Measurements from ENCODE around the gene BNC2.

Gene BNC2

GRCh38 chr9:16726029-16726428 lies 144.4 kb downstream of the BNC2 start:
- no peak for DNase-seq (ENCODE audit: low spot score)
- TF ChIP-seq CTCF (IDR thresholded peaks at IDR 0.05; ENCODE audit: borderline replicate concordance, control extremely low read depth, extremely low read depth, insufficient read depth, missing control alignments): no peak
- in situ Hi-C loops (cut with MboI; ENCODE audit: low sequenced_read_pairs, unreplicated experiment): no loop called here

- TF ChIP-seq CTCF (IDR thresholded peaks at IDR 0.05; ENCODE audit: borderline replicate concordance, control extremely low read depth, extremely low read depth, insufficient read depth, missing control alignments): no peak
- in situ Hi-C loops (cut with MboI; ENCODE audit: low sequenced_read_pairs, unreplicated experiment): no loop called here
- no peak for DNase-seq (ENCODE audit: low spot score)
Measured at GRCh38 chr9:16725066-16725465, 145.4 kb downstream of the BNC2 start.

GRCh38 chr9:16721972-16722371 lies 148.5 kb downstream of the BNC2 start:
- DNase-seq (ENCODE audit: low spot score): no peak
- in situ Hi-C loops (cut with MboI; ENCODE audit: low sequenced_read_pairs, unreplicated experiment): no loop called here
- TF ChIP-seq CTCF (IDR thresholded peaks at IDR 0.05; ENCODE audit: borderline replicate concordance, control extremely low read depth, extremely low read depth, insufficient read depth, missing control alignments): no peak

- in situ Hi-C loops (cut with MboI; ENCODE audit: low sequenced_read_pairs, unreplicated experiment): no loop called here
Measured at GRCh38 chr9:16720386-16720785, 150.1 kb downstream of the BNC2 start.

GRCh38 chr9:16719921-16720320 lies 150.5 kb downstream of the BNC2 start:
- in situ Hi-C loops (cut with MboI; ENCODE audit: low sequenced_read_pairs, unreplicated experiment): no loop called here
- DNase-seq (ENCODE audit: low spot score): no peak
- TF ChIP-seq CTCF (IDR thresholded peaks at IDR 0.05; ENCODE audit: borderline replicate concordance, control extremely low read depth, extremely low read depth, insufficient read depth, missing control alignments): no peak

More at GRCh38 chr9:16720386-16720785, 150.1 kb downstream of the BNC2 start:
- DNase-seq (ENCODE audit: low spot score): no peak
- no peak for TF ChIP-seq CTCF (IDR thresholded peaks at IDR 0.05; ENCODE audit: borderline replicate concordance, control extremely low read depth, extremely low read depth, insufficient read depth, missing control alignments)

GRCh38 chr9:16718952-16719351 lies 151.5 kb downstream of the BNC2 start:
- in situ Hi-C loops (cut with MboI; ENCODE audit: low sequenced_read_pairs, unreplicated experiment): no loop called here
- no peak for DNase-seq (ENCODE audit: low spot score)
- TF ChIP-seq CTCF (IDR thresholded peaks at IDR 0.05; ENCODE audit: borderline replicate concordance, control extremely low read depth, extremely low read depth, insufficient read depth, missing control alignments): no peak

GRCh38 chr9:16718296-16718695 lies 152.2 kb downstream of the BNC2 start:
- in situ Hi-C loops (cut with MboI; ENCODE audit: low sequenced_read_pairs, unreplicated experiment): no loop called here
- TF ChIP-seq CTCF (IDR thresholded peaks at IDR 0.05; ENCODE audit: borderline replicate concordance, control extremely low read depth, extremely low read depth, insufficient read depth, missing control alignments): no peak
- no peak for DNase-seq (ENCODE audit: low spot score)

Data from GM13976 (cell line).